Caco-2 (cell line): ENCODE data around the gene P2RX7. TPM values are rescaled to one million over a fixed set of nuclear protein-coding genes. Genes with fewer than 3 reads are reported as not detected.

Source experiments
- BruUV-seq: library from RNA; stranded (reverse); fragments of 400-500 nt; replicated peaks from 2 replicates; lab custom pipeline; 2021; lab: Mats Ljungman, UMichigan
- CTCF ChIA-PET: fragments of 300-600 bp; sonication (Branson Sonifier 250); formaldehyde crosslinking; loops from one replicate; lab custom pipeline; 2022; ENCODE audit warnings: antibody characterized with exemption; lab: Charles Lee
- POLR2A ChIA-PET: fragments of 300-600 bp; sonication (Branson Sonifier 250); formaldehyde crosslinking; loops from one replicate; lab custom pipeline; 2022; ENCODE audit warnings: antibody characterized with exemption; lab: Charles Lee
- DNase-seq, 2 experiments: peaks; one replicate each; pipeline versions ENCODE4 v3.0.0 to v3.0.0-alpha.2; 2020 to 2022
- H3K27me3 ChIP-seq: replicated peaks from 2 replicates; pipeline ENCODE4 v1.6.0; 2011; ENCODE audit warnings: low read length; ENCODE audit not compliant: control insufficient read depth, insufficient read depth
- H3K36me3 ChIP-seq: 2 replicates; pipeline ENCODE4 v1.5.1; 2011; ENCODE audit warnings: low read length; ENCODE audit not compliant: control insufficient read depth, insufficient read depth
- H3K4me1 ChIP-seq: fragments of 250-450 bp; sonication (Bioruptor Pico); 2 replicates; pipeline ENCODE4 v1.5.1; 2020; ENCODE audit warnings: mild to moderate bottlenecking
- H3K4me3 ChIP-seq: 2 replicates; pipeline ENCODE4 v1.5.1; 2011; ENCODE audit warnings: low read depth, mild to moderate bottlenecking, control low read depth, low read length
- H3K9me3 ChIP-seq: fragments of 250-450 bp; sonication (Bioruptor Pico); 2 replicates; pipeline ENCODE4 v1.5.1; 2020; ENCODE audit warnings: mild to moderate bottlenecking, moderate library complexity
- H3K27ac Mint-ChIP-seq: one replicate; pipeline ENCODE4 v1.8.0; 2022; ENCODE audit warnings: mixed read lengths; ENCODE audit not compliant: unreplicated experiment
- H3K27me3 Mint-ChIP-seq: one replicate; pipeline ENCODE4 v1.8.0; 2022; ENCODE audit warnings: mixed read lengths; ENCODE audit not compliant: insufficient read depth, unreplicated experiment
- H3K36me3 Mint-ChIP-seq: one replicate; pipeline ENCODE4 v1.8.0; 2022; ENCODE audit warnings: mild to moderate bottlenecking, mixed read lengths; ENCODE audit not compliant: insufficient read depth, unreplicated experiment
- H3K4me1 Mint-ChIP-seq: one replicate; pipeline ENCODE4 v1.8.0; 2022; ENCODE audit warnings: low read depth, mixed read lengths; ENCODE audit not compliant: unreplicated experiment
- H3K4me3 Mint-ChIP-seq: one replicate; pipeline ENCODE4 v1.8.0; 2022; ENCODE audit warnings: mild to moderate bottlenecking, moderate library complexity, mixed read lengths; ENCODE audit not compliant: unreplicated experiment
- H3K9me3 Mint-ChIP-seq: one replicate; pipeline ENCODE4 v1.8.0; 2022; ENCODE audit warnings: mixed read lengths; ENCODE audit not compliant: unreplicated experiment
- intact Hi-C: fragments of 100-400 bp; cut with micrococcal nuclease; formaldehyde crosslinking; loops from one replicate; pipeline ENCODE4 v1.10.0; 2022; ENCODE audit not compliant: unreplicated experiment
- total RNA-seq: library from RNA; stranded (reverse); gene quantifications from 2 replicates; pipeline ENCODE4 v1.2.3, GENCODE V29; 2022
- TF ChIP-seq, protein P1 (sequence below), 2 experiments: fragments of 200-600 bp in 1 of 2; IDR thresholded peaks; 1 replicate in 1 of 2; 2 replicates in 1 of 2; pipeline versions ENCODE4 v1.5.1 to v1.8.0; 2011 to 2022; ENCODE audit warnings: antibody characterized with exemption in 1 of 2, control low read depth in 1 of 2, inconsistent platforms in 1 of 2, low read depth in 1 of 2, low read length in 1 of 2, mild to moderate bottlenecking in 1 of 2, moderate library complexity in 1 of 2; ENCODE audit not compliant: insufficient read depth in 1 of 2, severe bottlenecking in 1 of 2, unreplicated experiment in 1 of 2

Gene P2RX7
- total RNA-seq, 1 experiment from 2014 or later = not detected

DNA sequence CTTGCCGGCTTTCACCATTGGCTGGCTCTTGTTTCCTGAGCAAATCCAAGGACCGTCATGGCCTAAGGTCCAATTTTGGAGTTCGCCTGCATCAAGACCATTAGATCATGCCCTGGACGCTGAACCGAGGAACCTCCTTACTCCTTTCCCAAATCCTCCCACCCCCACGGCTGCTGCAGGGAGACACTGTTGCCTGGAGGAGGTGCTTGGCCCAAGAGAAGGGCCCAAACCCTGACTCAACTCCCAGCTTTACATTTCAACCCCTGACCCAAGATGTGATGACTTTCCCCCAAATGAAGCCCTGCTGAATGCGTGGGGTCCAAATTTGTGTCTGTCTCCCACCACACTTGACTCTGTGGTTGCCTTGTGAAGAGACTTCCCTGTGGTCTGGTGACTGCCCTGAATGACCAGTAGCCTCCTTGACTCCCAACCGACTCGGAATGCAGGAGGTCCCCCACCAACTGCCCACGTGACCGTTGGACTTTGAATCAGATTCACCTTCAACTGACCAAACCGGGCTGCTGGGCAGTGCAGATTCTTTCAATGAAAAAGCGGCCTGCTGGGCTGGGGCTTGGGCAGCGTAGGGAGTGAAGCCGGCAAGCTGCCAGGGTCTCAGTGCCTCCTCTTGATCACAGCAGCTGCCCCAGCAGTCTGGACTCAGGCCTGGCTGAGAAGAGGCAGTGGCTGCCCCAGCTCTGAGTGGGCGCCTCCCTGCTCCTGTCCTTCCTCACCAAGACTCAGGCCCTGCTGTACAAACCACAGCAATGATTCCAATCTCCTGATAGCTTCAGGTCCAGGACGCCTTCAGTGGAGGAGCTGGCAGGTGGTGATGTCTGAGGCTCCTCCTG is 46.9 kb upstream of the P2RX7 start:
- ChIA-PET POLR2A (no interaction called here), CTCF (no interaction called here)
- Mint-ChIP-seq H3K9me3 (no peaks in the 10 kb centered on the region), H3K4me1 (no peaks in the 10 kb centered on the region), H3K36me3 (no peaks in the 10 kb centered on the region), H3K4me3 (no peak overlapping the region), H3K27ac (no peak overlapping the region), H3K27me3 (no peaks in the 10 kb centered on the region)
- Histone ChIP-seq H3K9me3 (no peaks in the 10 kb centered on the region), H3K36me3 (no peaks in the 10 kb centered on the region), H3K4me3 (no peak overlapping the region), H3K4me1 (no peaks in the 10 kb centered on the region; the same call in 1 of the 2 replicates), H3K27me3 (no peaks in the 10 kb centered on the region)
- no TSS peak for BruUV-seq
- no peak for DNase-seq
- intact Hi-C loops = no loop called here
- TF ChIP-seq, protein P1, sequence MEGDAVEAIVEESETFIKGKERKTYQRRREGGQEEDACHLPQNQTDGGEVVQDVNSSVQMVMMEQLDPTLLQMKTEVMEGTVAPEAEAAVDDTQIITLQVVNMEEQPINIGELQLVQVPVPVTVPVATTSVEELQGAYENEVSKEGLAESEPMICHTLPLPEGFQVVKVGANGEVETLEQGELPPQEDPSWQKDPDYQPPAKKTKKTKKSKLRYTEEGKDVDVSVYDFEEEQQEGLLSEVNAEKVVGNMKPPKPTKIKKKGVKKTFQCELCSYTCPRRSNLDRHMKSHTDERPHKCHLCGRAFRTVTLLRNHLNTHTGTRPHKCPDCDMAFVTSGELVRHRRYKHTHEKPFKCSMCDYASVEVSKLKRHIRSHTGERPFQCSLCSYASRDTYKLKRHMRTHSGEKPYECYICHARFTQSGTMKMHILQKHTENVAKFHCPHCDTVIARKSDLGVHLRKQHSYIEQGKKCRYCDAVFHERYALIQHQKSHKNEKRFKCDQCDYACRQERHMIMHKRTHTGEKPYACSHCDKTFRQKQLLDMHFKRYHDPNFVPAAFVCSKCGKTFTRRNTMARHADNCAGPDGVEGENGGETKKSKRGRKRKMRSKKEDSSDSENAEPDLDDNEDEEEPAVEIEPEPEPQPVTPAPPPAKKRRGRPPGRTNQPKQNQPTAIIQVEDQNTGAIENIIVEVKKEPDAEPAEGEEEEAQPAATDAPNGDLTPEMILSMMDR (IDR thresholded peaks at IDR 0.05; ENCODE audit: insufficient read depth in 1 of 2, low read depth in 1 of 2, low read length in 1 of 2, severe bottlenecking in 1 of 2, unreplicated experiment in 1 of 2) = no peak

DNA sequence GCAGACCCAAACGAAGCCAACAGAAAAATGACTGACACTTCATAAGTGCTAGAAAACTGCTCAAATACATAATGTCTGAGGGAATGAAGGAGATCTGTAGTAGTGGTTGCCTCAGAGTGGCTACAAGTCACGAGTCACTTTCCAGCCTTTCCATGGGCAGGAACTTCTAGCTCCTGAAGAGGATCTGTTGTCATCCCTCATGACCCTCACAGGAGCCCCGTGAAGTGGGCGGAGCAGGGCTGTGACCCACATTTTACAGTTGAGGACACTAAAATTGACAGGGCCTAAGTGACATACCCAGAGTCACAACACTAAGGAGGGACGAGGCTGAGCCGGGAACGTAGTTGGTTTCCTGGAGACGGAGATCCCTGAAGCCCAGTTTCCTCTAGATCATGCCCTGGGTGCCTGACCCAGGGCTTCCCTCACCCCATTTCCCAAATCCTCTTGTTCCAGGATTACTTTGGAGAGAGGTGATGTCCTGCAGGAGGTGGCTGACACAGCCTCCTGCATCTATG is 45.8 kb upstream of the P2RX7 start:
- DNase-seq = no peak
- H3K4me3 Mint-ChIP-seq = no peak overlapping the region
- H3K27ac Mint-ChIP-seq = no peak overlapping the region
- H3K9me3 ChIP-seq = no peaks in the 10 kb centered on the region
- POLR2A ChIA-PET = no interaction called here
- H3K9me3 Mint-ChIP-seq = no peaks in the 10 kb centered on the region
- H3K36me3 ChIP-seq = no peaks in the 10 kb centered on the region
- H3K27me3 Mint-ChIP-seq = no peaks in the 10 kb centered on the region
- H3K4me1 Mint-ChIP-seq = no peaks in the 10 kb centered on the region
- TF ChIP-seq, protein P1 (IDR thresholded peaks at IDR 0.05; ENCODE audit: insufficient read depth in 1 of 2, low read depth in 1 of 2, low read length in 1 of 2, severe bottlenecking in 1 of 2, unreplicated experiment in 1 of 2) = no peak
- intact Hi-C loops = no loop called here
- H3K27me3 ChIP-seq = no peaks in the 10 kb centered on the region
- BruUV-seq = no TSS peak
- CTCF ChIA-PET = no interaction called here
- no peaks in the 10 kb centered on the region for H3K36me3 Mint-ChIP-seq
- H3K4me3 ChIP-seq = no peak overlapping the region
- no peaks in the 10 kb centered on the region; the same call in 1 of the 2 replicates for H3K4me1 ChIP-seq

DNA sequence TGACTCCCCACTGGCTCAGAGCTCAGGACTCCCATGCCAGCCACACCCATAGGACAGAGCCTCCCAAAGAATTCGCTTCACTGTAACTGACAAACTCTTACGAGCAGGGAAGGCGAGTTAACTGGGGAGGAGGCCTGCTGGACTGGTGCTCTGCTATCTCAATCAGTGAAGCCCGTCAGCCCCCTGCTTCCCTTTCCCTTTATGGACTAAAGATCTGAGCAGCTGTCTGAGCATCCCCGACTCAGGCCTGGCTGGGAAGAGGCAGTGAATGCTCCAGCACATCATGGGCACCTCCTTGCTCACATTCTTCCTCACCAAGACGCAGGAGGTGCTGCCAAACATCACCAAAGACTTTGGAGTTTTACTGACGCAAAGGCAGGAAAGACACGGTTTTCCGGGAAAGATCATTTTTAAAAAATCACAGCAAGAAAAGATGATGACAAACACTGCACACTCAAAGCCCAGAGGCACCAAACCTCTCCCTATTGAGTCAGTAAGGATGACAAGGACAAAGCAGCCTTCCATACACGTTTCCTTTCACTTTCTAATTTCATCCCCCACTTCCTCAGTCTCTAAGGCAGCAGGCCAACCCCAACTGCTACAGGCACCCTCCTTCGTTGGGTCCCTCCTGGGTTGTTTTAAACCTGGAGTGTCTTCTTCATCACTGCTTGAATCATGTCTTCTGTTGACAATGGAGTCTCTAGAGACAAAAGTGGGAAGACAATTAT is 45.0 kb upstream of the P2RX7 start:
- Histone ChIP-seq H3K4me3 (no peak overlapping the region), H3K9me3 (no peaks in the 10 kb centered on the region), H3K4me1 (no peaks in the 10 kb centered on the region; the same call in 1 of the 2 replicates), H3K27me3 (no peaks in the 10 kb centered on the region), H3K36me3 (no peaks in the 10 kb centered on the region)
- intact Hi-C loops = no loop called here
- Mint-ChIP-seq H3K4me3 (no peak overlapping the region), H3K36me3 (no peaks in the 10 kb centered on the region), H3K27ac (no peak overlapping the region), H3K27me3 (no peaks in the 10 kb centered on the region), H3K4me1 (no peaks in the 10 kb centered on the region), H3K9me3 (no peaks in the 10 kb centered on the region)
- POLR2A ChIA-PET = no interaction called here
- DNase-seq = no peak
- TF ChIP-seq, protein P1 (IDR thresholded peaks at IDR 0.05; ENCODE audit: insufficient read depth in 1 of 2, low read depth in 1 of 2, low read length in 1 of 2, severe bottlenecking in 1 of 2, unreplicated experiment in 1 of 2) = no peak
- no TSS peak for BruUV-seq
- CTCF ChIA-PET = no interaction called here
